BLaER1 treated with 17β-estradiol and CSF1 and Interleukin-3, amounts not matched to agents 10 nM and 100 nM (cell line): ENCODE data around the gene MAPK1IP1L.

Experiments
- H3K27ac ChIP-seq, 11 experiments: shearing (Covaris generic); formaldehyde crosslinking; 2 replicates each; pipeline ENCODE4 v1.8.1; 2022
- H3K27me3 ChIP-seq, 11 experiments: shearing (Covaris generic); formaldehyde crosslinking; 2 replicates each; pipeline ENCODE4 v1.8.1; 2022
- H3K36me3 ChIP-seq, 11 experiments: shearing (Covaris generic); formaldehyde crosslinking; 2 replicates each; pipeline ENCODE4 v1.8.1; 2022
- H3K4me1 ChIP-seq, 10 experiments: shearing (Covaris generic); formaldehyde crosslinking; 2 replicates each; pipeline ENCODE4 v1.8.1; 2022
- H3K4me2 ChIP-seq, 11 experiments: shearing (Covaris generic); formaldehyde crosslinking; 2 replicates each; pipeline ENCODE4 v1.8.1; 2022
- H3K4me3 ChIP-seq, 10 experiments: shearing (Covaris generic); formaldehyde crosslinking; 2 replicates each; pipeline ENCODE4 v1.8.1; 2022
- H3K9ac ChIP-seq, 11 experiments: shearing (Covaris generic); formaldehyde crosslinking; 2 replicates each; pipeline ENCODE4 v1.8.1; 2022
- H3K9me3 ChIP-seq, 11 experiments: shearing (Covaris generic); formaldehyde crosslinking; replicated peaks in 1 of 11; 2 replicates each; pipeline ENCODE4 v1.8.1; 2022
- H4K20me1 ChIP-seq, 11 experiments: shearing (Covaris generic); formaldehyde crosslinking; 2 replicates each; pipeline ENCODE4 v1.8.1; 2022
- Cebpa-rat ChIP-seq, 11 experiments: shearing (Covaris generic); IDR thresholded peaks; 2 replicates each; pipeline ENCODE4 v1.8.1; 2022

MAPK1IP1L gene

GRCh38 chr14:55103971-55104954, 52.8 kb downstream of the MAPK1IP1L start:
- H3K27ac ChIP-seq: peak overlapping the region in 8 of 11 experiments; percentile 1 to 98 (median 70); a peak in 12 of 22 replicates

DNA sequence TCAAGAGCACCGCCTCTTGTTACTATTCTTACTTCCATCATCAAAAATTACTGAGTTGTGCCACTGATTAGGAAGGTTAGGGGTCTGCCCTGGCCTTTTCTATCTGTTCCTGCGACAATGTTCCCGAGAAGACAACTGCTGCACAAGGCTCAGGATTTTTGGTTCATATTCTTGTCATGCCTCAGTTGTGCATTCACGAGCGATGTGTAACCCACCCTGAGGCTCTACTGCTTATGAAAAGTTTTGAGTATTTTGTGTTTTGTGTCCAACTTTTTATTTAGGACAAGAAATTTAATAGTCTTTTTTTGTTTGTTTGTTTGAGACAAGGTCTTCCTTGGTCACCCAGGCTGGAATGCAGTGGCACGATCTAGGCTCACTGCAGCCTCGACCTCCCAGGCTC, 54.5 kb downstream of the MAPK1IP1L start:
- peaks cover 7 to 61% (median 12%) of the 10 kb centered on the region in 11 experiments; a peak in 21 of 22 replicates for H3K9me3 ChIP-seq
- peak overlapping the region in 2 of 10 experiments; percentile 4 to 29; a peak in 1 of 20 replicates for H3K4me3 ChIP-seq
- peaks cover 38 to 69% (median 52%) of the 10 kb centered on the region in 10 experiments for H3K4me1 ChIP-seq
- H3K9ac ChIP-seq: no peak overlapping the region
- H3K27me3 ChIP-seq: no peaks in the 10 kb centered on the region
- no peak for TF ChIP-seq Cebpa-rat (IDR thresholded peaks at IDR 0.05)
- H3K36me3 ChIP-seq: peaks cover 0 to 10% (median 0%) of the 10 kb centered on the region in 11 experiments; a peak in 4 of 22 replicates
- peak overlapping the region in 3 of 11 experiments; percentile 85 to 98 (median 87); a peak in 5 of 22 replicates for H3K27ac ChIP-seq
- H4K20me1 ChIP-seq: no peaks in the 10 kb centered on the region
- H3K4me2 ChIP-seq: no peak overlapping the region

More at GRCh38 chr14:55103971-55104954, 52.8 kb downstream of the MAPK1IP1L start:
- no peaks in the 10 kb centered on the region for H3K27me3 ChIP-seq
- H3K4me3 ChIP-seq: peak overlapping the region in 7 of 10 experiments; percentile 7 to 51 (median 14); a peak in 4 of 20 replicates
- peak overlapping the region; percentile 40 to 82 (median 59); a peak in 20 of 22 replicates for H3K4me2 ChIP-seq
- H3K36me3 ChIP-seq: peaks cover 0 to 10% (median 0%) of the 10 kb centered on the region in 11 experiments; a peak in 4 of 22 replicates
- peaks cover 38 to 81% (median 52%) of the 10 kb centered on the region in 10 experiments for H3K4me1 ChIP-seq
- H4K20me1 ChIP-seq: no peaks in the 10 kb centered on the region
- peaks cover 7 to 61% (median 12%) of the 10 kb centered on the region in 11 experiments; a peak in 21 of 22 replicates for H3K9me3 ChIP-seq
- TF ChIP-seq Cebpa-rat (IDR thresholded peaks at IDR 0.05): no peak
- H3K9ac ChIP-seq: peak overlapping the region in 4 of 11 experiments; percentile 48 to 64 (median 62); a peak in 8 of 22 replicates

GRCh38 chr14:55107766-55108554, 56.5 kb downstream of the MAPK1IP1L start:
- H3K4me3 ChIP-seq: peak overlapping the region in 1 of 10 experiments; percentile 27; a peak in 1 of 20 replicates
- H3K4me2 ChIP-seq: peak overlapping the region; percentile 51 to 82 (median 70); a peak in 21 of 22 replicates
- peak overlapping the region; percentile 60 to 98 (median 76) for H3K27ac ChIP-seq
- no peaks in the 10 kb centered on the region for H4K20me1 ChIP-seq
- no peaks in the 10 kb centered on the region for H3K27me3 ChIP-seq
- H3K9me3 ChIP-seq: peaks cover 7 to 56% (median 12%) of the 10 kb centered on the region in 11 experiments; a peak in 21 of 22 replicates
- TF ChIP-seq Cebpa-rat (IDR thresholded peaks at IDR 0.05): no peak
- peaks cover 0 to 10% (median 0%) of the 10 kb centered on the region in 11 experiments; a peak in 4 of 22 replicates for H3K36me3 ChIP-seq
- H3K4me1 ChIP-seq: peaks cover 26 to 50% (median 38%) of the 10 kb centered on the region in 10 experiments
- H3K9ac ChIP-seq: peak overlapping the region in 10 of 11 experiments; percentile 40 to 82 (median 57); a peak in 18 of 22 replicates

DNA sequence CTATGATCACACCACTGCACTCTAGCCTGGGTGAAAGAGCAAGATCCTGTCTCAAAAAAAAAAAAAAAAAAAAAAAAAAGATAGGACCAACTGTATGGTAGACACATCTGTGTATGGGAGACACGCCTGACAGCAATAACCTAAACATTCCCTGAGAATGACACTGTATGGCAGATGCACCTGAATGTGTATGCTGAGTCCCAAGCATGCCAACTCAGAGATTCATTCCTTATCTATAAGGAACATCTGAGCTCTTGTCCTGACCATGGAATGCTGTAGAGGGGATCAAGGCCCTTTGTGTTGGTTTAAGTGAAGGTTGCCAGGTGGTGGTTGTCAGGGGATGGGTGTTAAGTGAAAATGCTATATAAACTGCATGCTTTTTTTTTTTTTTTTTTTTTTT, 58.4 kb downstream of the MAPK1IP1L start:
- peaks cover 0 to 10% (median 0%) of the 10 kb centered on the region in 11 experiments; a peak in 3 of 22 replicates for H3K36me3 ChIP-seq
- no peak overlapping the region for H3K4me3 ChIP-seq
- H3K9me3 ChIP-seq: peaks cover 0 to 39% (median 2%) of the 10 kb centered on the region in 11 experiments; a peak in 15 of 22 replicates
- H3K9ac ChIP-seq: no peak overlapping the region
- no peaks in the 10 kb centered on the region for H4K20me1 ChIP-seq
- peak overlapping the region in 2 of 11 experiments; percentile 48 to 72; a peak in 3 of 22 replicates for H3K4me2 ChIP-seq
- H3K4me1 ChIP-seq: peaks cover 13 to 38% (median 25%) of the 10 kb centered on the region in 10 experiments; a peak in 19 of 20 replicates
- no peak for TF ChIP-seq Cebpa-rat (IDR thresholded peaks at IDR 0.05)
- no peaks in the 10 kb centered on the region for H3K27me3 ChIP-seq
- H3K27ac ChIP-seq: peak overlapping the region in 1 of 11 experiments; percentile 89; a peak in 1 of 22 replicates

DNA sequence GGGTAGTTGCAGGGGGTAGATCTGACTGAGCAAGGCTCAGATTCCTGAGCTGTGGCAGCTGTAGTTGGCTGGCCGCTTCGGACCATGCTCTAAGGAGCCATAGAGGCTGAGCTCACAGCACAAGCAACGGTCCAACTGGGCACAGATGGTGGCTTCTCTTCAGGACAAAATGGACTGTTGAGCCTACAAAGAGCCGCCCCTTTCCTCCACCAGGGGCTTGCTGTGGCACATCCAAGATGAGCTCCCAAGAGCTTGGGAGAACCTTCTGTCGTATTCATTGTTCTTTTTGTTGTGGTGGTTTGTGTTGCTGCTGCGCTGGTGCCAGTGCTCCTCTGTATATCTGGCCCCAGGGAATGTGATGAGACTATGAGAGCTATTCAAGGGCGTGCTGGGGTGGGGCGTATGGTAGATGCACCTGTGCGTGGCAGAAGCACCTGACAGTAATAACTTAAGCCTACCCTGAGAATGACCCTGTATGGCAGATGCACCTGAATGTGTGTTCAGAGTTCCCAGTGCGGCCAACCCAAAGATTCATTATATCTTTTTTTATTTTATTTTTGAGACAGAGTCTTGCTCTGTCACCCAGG, 59.8 kb downstream of the MAPK1IP1L start:
- no peaks in the 10 kb centered on the region for H4K20me1 ChIP-seq
- H3K27me3 ChIP-seq: no peaks in the 10 kb centered on the region
- no peak overlapping the region for H3K9ac ChIP-seq
- H3K9me3 ChIP-seq: peaks cover 0 to 25% (median 0%) of the 10 kb centered on the region in 11 experiments; a peak in 10 of 22 replicates
- H3K4me3 ChIP-seq: no peak overlapping the region
- 0 out of 22 replicates have a peak, but pooled peaks cover 0 to 2% (median 0%) of the 10 kb centered on the region in 11 experiments for H3K36me3 ChIP-seq
- TF ChIP-seq Cebpa-rat (IDR thresholded peaks at IDR 0.05): no peak
- no peak overlapping the region for H3K27ac ChIP-seq
- H3K4me2 ChIP-seq: no peak overlapping the region
- H3K4me1 ChIP-seq: peaks cover 13 to 47% (median 25%) of the 10 kb centered on the region in 10 experiments; a peak in 19 of 20 replicates

DNA sequence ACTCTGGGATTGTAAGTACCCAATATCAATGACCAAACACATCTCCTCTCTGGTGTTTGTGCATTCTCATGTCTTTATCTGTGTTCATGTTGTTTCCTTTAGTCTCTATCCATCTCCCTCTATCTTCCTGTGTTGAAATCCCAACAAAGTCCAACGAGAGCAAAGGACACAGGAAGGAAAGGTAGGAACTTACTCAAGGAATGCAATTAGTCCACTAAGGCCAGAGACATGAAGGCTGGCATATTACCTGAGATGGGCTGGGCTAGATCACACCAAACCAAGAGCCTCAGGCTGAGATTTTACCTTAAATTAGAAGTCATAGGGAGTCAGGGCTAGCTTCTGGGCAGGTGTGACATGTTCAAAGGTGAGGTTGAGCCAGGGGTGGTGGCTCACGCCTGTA, 63.3 kb downstream of the MAPK1IP1L start:
- Histone ChIP-seq H3K4me2 (no peak overlapping the region; a peak in 1 of 22 replicates), H4K20me1 (no peaks in the 10 kb centered on the region), H3K9ac (no peak overlapping the region), H3K36me3 (no peaks in the 10 kb centered on the region), H3K4me1 (peaks cover 12 to 51% (median 19%) of the 10 kb centered on the region in 10 experiments), H3K4me3 (no peak overlapping the region), H3K27ac (no peak overlapping the region), H3K27me3 (no peaks in the 10 kb centered on the region), H3K9me3 (no peaks in the 10 kb centered on the region)
- no peak for TF ChIP-seq Cebpa-rat (IDR thresholded peaks at IDR 0.05)

- H4K20me1 ChIP-seq: no peaks in the 10 kb centered on the region
- peak overlapping the region in 2 of 11 experiments; percentile 51 to 72; a peak in 4 of 22 replicates for H3K4me2 ChIP-seq
- H3K27ac ChIP-seq: no peak overlapping the region
- no peak overlapping the region for H3K9ac ChIP-seq
- H3K4me1 ChIP-seq: peaks cover 12 to 57% (median 19%) of the 10 kb centered on the region in 10 experiments
- no peaks in the 10 kb centered on the region for H3K36me3 ChIP-seq
- no peak overlapping the region for H3K4me3 ChIP-seq
- no peak for TF ChIP-seq Cebpa-rat (IDR thresholded peaks at IDR 0.05)
- H3K9me3 ChIP-seq: no peaks in the 10 kb centered on the region
- H3K27me3 ChIP-seq: no peaks in the 10 kb centered on the region
Measured at GRCh38 chr14:55115460-55115859, 64.0 kb downstream of the MAPK1IP1L start.

- no peak overlapping the region for H3K27ac ChIP-seq
- H3K4me3 ChIP-seq: no peak overlapping the region
- H4K20me1 ChIP-seq: no peaks in the 10 kb centered on the region
- peak overlapping the region in 2 of 11 experiments; percentile 77 to 78; a peak in 4 of 22 replicates for H3K4me2 ChIP-seq
- no peak overlapping the region for H3K9ac ChIP-seq
- H3K36me3 ChIP-seq: no peaks in the 10 kb centered on the region
- H3K4me1 ChIP-seq: peaks cover 12 to 61% (median 19%) of the 10 kb centered on the region in 10 experiments
- no peaks in the 10 kb centered on the region for H3K27me3 ChIP-seq
- H3K9me3 ChIP-seq: no peaks in the 10 kb centered on the region
- no peak for TF ChIP-seq Cebpa-rat (IDR thresholded peaks at IDR 0.05)
Measured at GRCh38 chr14:55115861-55116245, 64.4 kb downstream of the MAPK1IP1L start.
